Epithelial cell of proximal tubule (primary cell): Measurements from ENCODE around the gene POLDIP3. TPM values are rescaled to one million over a fixed set of nuclear protein-coding genes. Genes with fewer than 3 reads are reported as not detected.
"Not testable (repeated sequence)": the region's sequence is repeated elsewhere in the genome, so short reads cannot be mapped to it uniquely, and the experiment has no call there.

Experiments used
- DNase-seq: peaks from one replicate; pipeline ENCODE4 v3.0.0-alpha.2; 2011; ENCODE audit warnings: low read depth
- H3K4me3 ChIP-seq: 2 replicates; pipeline ENCODE4 v1.5.1; 2011; ENCODE audit warnings: low read depth, mild to moderate bottlenecking, low read length
- total RNA-seq: library from RNA; depleted of rRNA; stranded (reverse); fragments of >200 nt; gene quantifications from 2 replicates; pipeline ENCODE4 v1.2.3, GENCODE V29; 2015
- TF ChIP-seq, protein P1 (sequence below): conservative IDR thresholded peaks from 2 replicates; pipeline ENCODE4 v1.5.1; 2012; ENCODE audit warnings: low read depth, mild to moderate bottlenecking, low read length

The POLDIP3 gene
- total RNA-seq, 1 donor from 2014 or later: 35.0 TPM

DNA sequence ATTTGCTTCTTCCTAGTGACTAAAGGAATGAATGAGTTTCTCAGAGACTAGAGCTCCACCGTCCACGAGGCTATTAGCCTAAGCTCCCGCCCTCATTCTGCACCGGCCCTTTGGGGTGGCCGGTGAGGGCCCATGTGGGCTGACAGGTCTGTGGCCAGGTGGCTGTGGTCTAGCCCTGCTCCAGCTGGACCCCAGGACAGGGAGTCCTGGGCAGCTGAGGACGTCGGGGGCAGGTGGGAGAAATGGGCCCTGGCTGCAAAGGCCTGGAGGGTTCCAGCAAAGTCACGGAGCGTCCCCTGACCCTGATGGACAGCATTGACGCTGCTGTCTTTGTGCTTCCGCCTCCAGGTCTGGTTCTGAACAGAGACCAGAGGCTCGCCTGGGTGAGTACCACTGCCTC, 48.7 kb downstream of the POLDIP3 start:
- TF ChIP-seq, protein P1, sequence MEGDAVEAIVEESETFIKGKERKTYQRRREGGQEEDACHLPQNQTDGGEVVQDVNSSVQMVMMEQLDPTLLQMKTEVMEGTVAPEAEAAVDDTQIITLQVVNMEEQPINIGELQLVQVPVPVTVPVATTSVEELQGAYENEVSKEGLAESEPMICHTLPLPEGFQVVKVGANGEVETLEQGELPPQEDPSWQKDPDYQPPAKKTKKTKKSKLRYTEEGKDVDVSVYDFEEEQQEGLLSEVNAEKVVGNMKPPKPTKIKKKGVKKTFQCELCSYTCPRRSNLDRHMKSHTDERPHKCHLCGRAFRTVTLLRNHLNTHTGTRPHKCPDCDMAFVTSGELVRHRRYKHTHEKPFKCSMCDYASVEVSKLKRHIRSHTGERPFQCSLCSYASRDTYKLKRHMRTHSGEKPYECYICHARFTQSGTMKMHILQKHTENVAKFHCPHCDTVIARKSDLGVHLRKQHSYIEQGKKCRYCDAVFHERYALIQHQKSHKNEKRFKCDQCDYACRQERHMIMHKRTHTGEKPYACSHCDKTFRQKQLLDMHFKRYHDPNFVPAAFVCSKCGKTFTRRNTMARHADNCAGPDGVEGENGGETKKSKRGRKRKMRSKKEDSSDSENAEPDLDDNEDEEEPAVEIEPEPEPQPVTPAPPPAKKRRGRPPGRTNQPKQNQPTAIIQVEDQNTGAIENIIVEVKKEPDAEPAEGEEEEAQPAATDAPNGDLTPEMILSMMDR: no peak
- no peak overlapping the region for H3K4me3 ChIP-seq
- DNase-seq: no peak

DNA sequence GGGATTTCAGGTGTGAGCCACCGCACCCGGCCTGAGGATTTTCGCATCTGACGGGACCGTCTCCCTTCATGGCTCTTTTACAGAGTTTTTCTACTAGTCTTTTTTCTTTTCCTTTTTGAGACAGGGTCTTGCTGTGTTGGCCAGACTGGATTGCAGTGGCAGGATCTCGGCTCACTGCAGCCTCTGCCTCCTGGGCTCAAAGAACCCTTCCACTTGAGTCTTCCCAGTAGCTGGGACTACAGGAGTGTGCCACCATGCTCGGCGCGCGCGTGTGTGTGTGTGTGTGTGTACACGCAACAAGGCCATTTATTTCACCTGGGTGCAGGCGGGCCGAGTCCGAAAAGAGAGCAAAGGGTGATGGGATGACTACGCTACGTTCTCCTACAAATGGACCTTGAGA, 50.0 kb downstream of the POLDIP3 start:
- no peak for DNase-seq
- no peak overlapping the region for H3K4me3 ChIP-seq
- TF ChIP-seq, protein P1: no peak

DNA sequence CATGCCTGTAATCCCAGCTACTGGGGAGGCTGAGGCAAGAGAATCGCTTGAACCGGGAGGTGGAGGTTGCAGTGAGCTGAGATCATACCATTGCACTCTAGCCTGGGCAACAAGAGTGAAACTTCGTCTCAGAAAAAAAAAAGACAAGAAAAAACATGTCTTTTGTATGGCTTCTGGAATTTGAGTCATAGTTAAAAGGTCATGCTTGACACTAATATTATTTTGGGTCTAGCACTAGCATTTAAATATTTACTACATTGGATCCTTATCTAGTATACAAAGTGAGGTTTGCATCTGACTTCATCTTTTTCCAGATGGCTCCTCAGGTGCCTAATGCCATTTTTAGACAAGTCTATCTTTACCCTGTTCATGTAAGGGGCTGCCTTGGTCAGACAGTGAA, 50.7 kb downstream of the POLDIP3 start:
- DNase-seq: not testable (repeated sequence)

DNA sequence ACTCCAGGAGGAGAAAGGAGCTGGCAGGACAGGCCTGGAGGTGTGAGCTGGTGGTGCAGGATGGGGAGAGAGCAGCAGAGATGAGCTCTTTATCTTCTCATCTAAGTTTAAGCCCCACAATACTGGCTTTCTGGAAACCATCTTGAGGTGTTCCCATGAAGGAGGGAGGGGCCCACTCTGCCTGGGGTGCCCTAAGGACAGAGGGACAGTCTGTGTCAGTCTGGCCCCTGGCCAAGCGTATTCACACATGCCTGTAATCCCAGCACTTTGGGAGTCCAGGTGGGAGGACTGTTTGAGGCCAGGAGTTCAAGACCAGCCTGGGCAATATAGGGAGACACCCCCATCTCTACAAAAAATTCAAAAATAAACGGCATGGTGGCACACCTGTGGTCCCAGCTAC, 52.0 kb downstream of the POLDIP3 start:
- TF ChIP-seq, protein P1: no peak
- DNase-seq: no peak
- no peak overlapping the region for H3K4me3 ChIP-seq

More for the DNA sequence above, 50.7 kb downstream of the POLDIP3 start:
- not testable (repeated sequence) for H3K4me3 ChIP-seq

DNA sequence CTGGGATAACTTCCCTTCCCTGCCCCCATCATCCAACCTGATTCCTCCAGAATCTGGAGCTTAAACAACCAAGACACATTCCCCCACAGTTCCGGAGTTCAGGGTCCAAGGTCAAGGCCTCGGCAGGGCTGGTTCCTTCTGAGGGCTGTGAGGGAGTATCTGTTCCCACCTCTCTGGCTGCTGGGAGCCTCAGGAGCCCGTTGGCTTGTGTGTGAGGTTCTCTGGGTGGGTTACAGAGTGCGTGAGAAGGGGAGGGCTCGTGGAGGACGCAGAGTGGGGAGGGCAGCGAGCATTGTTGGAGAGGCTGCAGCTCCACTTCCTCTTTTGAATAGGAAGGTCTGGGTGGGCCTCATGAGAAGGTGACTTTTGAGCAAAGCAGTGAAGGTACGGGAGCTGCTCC, 52.4 kb downstream of the POLDIP3 start:
- no peak for DNase-seq
- TF ChIP-seq, protein P1: no peak
- H3K4me3 ChIP-seq: no peak overlapping the region

DNA sequence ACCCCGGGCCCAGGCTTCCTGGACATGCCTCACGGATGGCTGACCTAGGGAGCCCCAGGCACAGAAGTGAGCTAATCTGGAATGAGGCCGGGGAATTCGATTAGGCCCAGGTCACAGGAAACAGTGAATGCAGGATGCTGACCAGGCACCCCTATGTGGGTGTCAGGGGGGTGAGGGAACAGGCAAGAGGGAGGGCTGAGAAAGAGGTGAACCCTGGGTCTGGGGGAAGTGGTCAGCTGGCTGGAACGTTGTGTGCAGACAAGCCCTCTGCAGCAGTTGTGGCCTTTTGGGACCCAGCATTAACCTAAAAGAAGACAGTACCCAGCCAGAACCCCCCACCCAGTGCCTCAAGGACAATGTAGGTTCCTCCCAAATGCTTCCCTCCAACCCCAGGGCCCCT, 52.8 kb downstream of the POLDIP3 start:
- no peak for DNase-seq
- H3K4me3 ChIP-seq: no peak overlapping the region
- TF ChIP-seq, protein P1: no peak

DNA sequence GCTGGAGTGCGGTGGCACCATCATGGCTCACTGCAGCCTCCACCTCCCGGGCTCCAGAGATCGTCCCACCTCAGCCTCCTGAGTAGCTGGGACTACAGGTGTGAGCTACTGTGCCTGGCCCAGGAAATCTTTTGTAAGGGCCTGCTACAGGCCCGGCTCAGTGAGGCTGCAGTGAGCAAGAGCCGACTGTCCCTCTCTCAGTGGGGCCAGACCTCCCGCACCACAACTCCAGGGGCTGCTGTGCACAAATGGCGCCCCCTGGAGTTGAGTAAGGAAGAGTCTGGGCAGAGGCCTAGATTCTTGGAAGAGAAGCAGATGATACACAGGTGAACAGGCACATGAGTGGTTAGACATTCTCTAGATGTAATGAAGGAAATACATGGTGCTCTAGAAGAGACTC, 53.9 kb downstream of the POLDIP3 start:
- no peak for DNase-seq
- TF ChIP-seq, protein P1: peak; percentile 70
- no peak overlapping the region for H3K4me3 ChIP-seq

DNA sequence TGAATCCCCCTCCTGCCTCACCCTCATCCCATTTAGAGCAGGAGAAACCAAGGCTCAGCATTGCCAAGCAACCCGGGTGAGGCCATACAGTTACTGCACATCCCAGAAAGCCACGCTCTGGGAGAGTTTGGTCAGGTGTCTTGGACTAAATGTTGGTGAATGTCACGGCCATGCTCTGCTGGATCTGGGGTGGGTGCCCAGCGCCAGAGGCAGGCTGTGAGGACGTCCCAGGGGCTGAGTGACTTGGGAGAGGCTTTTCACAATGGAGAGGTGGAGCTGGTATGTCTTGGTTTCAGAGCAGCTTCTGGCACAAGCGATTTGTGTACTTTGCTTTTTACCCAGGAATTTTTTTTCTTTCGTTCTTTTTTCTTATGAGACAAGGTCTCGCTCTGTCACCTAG, 54.3 kb downstream of the POLDIP3 start:
- TF ChIP-seq, protein P1: no peak
- H3K4me3 ChIP-seq: no peak overlapping the region

More for the DNA sequence above, 54.3 kb downstream of the POLDIP3 start:
- no peak for DNase-seq
